Thyroid gland (tissue), 4 donors: ENCODE data around the gene PLXNA3. TPM values are rescaled to one million over a fixed set of nuclear protein-coding genes. Genes with fewer than 3 reads are reported as not detected.

Experiments
- DNase-seq, 2 donors: peaks; one replicate each; pipeline ENCODE4 v3.0.0-alpha.2; 2019
- H3K27ac ChIP-seq, 3 donors: fragments of 200-600 bp; sonication (generic); 1 replicate in 2 of 3; 2 replicates in 1 of 3; pipeline ENCODE4 v1.5.1; 2016 to 2019; ENCODE audit warnings: mild to moderate bottlenecking in 1 of 3, moderate library complexity in 1 of 3
- H3K27me3 ChIP-seq: fragments of 200-600 bp; sonication (generic); one replicate; pipeline ENCODE4 v1.5.1; 2019
- H3K36me3 ChIP-seq, 2 donors: fragments of 200-600 bp; sonication (generic); one replicate each; pipeline ENCODE4 v1.5.1; 2016 to 2019
- H3K4me1 ChIP-seq, 2 donors: fragments of 200-600 bp; sonication (generic); one replicate each; pipeline ENCODE4 v1.5.1; 2017 to 2019
- H3K4me3 ChIP-seq, 3 donors: fragments of 200-600 bp; sonication (generic); replicated peaks in 1 of 3; 1 replicate in 2 of 3; 2 replicates in 1 of 3; pipeline ENCODE4 v1.5.1; 2016; ENCODE audit warnings: mild to moderate bottlenecking in 1 of 3
- H3K9me3 ChIP-seq: fragments of 200-600 bp; sonication (generic); one replicate; pipeline ENCODE4 v1.5.1; 2017
- CTCF ChIP-seq, 6 experiments: fragments of 200-600 bp in 3 of 6; fragments of 450-650 bp in 3 of 6; sonication (generic) in 3 of 6; IDR thresholded peaks; one replicate each; pipeline ENCODE4 v1.5.1; 2016 to 2019; ENCODE audit warnings: antibody characterized with exemption in 6 of 6, mild to moderate bottlenecking in 2 of 6, inconsistent platforms in 1 of 6, moderate library complexity in 1 of 6
- POLR2A ChIP-seq, 2 donors: fragments of 450-650 bp; IDR thresholded peaks; one replicate each; pipeline ENCODE4 v1.6.1; 2017; ENCODE audit warnings: antibody characterized with exemption in 2 of 2, mild to moderate bottlenecking in 2 of 2, moderate library complexity in 1 of 2
- WGBS, 2 donors: methylation state at CpG; one replicate each; pipeline ENCODE4 v1.1.5; 2017; 5-methylcytosine and 5-hydroxymethylcytosine counted together
- intact Hi-C: fragments of 100-400 bp; cut with DNase I; formaldehyde crosslinking; loops from one replicate; pipeline ENCODE4 v1.15.1; 2023
- total RNA-seq, 4 donors: library from RNA; depleted of rRNA; stranded (reverse); fragments of >200 nt; gene quantifications; one replicate each; pipeline ENCODE4 v1.2.3, GENCODE V29; 2016

The PLXNA3 gene
- total RNA-seq, 4 donors from 2014 or later = 3.9 to 20.7 (median 14.1) TPM

GRCh38 chrX:154470434-154470833 lies 12.4 kb downstream of the PLXNA3 start:
- TF ChIP-seq CTCF (IDR thresholded peaks at IDR 0.05) (no peak), POLR2A (IDR thresholded peaks at IDR 0.05) (no peak)
- H3K27ac ChIP-seq = no peak overlapping the region
- no peaks in the 10 kb centered on the region for H3K4me1 ChIP-seq
- intact Hi-C loops = no loop called here
- H3K27me3 ChIP-seq = no peaks in the 10 kb centered on the region
- no peak for DNase-seq
- no peak overlapping the region for H3K4me3 ChIP-seq
- 100% methylated on average over 1 of the region's 14 CpGs; no CpG with 5 or more reads in 1 of the 2 donors for WGBS, 2 donors
- no peaks in the 10 kb centered on the region for H3K9me3 ChIP-seq
- peaks cover 0 to 6% of the 10 kb centered on the region in 2 donors for H3K36me3 ChIP-seq

- 86 to 88% methylated on average over 4 to 10 of the region's 23 CpGs for WGBS, 2 donors
- H3K27me3 ChIP-seq = no peaks in the 10 kb centered on the region
- no peak overlapping the region for H3K4me3 ChIP-seq
- TF ChIP-seq POLR2A (IDR thresholded peaks at IDR 0.05) = no peak
- no peak for TF ChIP-seq CTCF (IDR thresholded peaks at IDR 0.05)
- H3K36me3 ChIP-seq = peaks cover 0 to 6% of the 10 kb centered on the region in 2 donors
- intact Hi-C loops = no loop called here
- DNase-seq = no peak
- H3K4me1 ChIP-seq = no peaks in the 10 kb centered on the region
- no peaks in the 10 kb centered on the region for H3K9me3 ChIP-seq
- H3K27ac ChIP-seq = no peak overlapping the region
Measured at GRCh38 chrX:154470914-154471568, 13.0 kb downstream of the PLXNA3 start.

GRCh38 chrX:154471839-154472684 lies 14.0 kb downstream of the PLXNA3 start:
- Histone ChIP-seq H3K4me1 (no peaks in the 10 kb centered on the region), H3K4me3 (no peak overlapping the region), H3K27me3 (no peaks in the 10 kb centered on the region), H3K36me3 (no peaks in the 10 kb centered on the region), H3K27ac (no peak overlapping the region), H3K9me3 (no peaks in the 10 kb centered on the region)
- TF ChIP-seq CTCF (IDR thresholded peaks at IDR 0.05) (no peak), POLR2A (IDR thresholded peaks at IDR 0.05) (no peak)
- WGBS, 2 donors = 90 to 98% methylated on average over 8 to 13 of the region's 23 CpGs
- intact Hi-C loops = no loop called here
- no peak for DNase-seq

- Histone ChIP-seq H3K4me1 (no peaks in the 10 kb centered on the region), H3K36me3 (no peaks in the 10 kb centered on the region), H3K4me3 (no peak overlapping the region), H3K9me3 (no peaks in the 10 kb centered on the region), H3K27me3 (no peaks in the 10 kb centered on the region), H3K27ac (no peak overlapping the region)
- TF ChIP-seq POLR2A (IDR thresholded peaks at IDR 0.05) (no peak), CTCF (IDR thresholded peaks at IDR 0.05) (no peak)
- intact Hi-C loops = no loop called here
- no peak for DNase-seq
- WGBS, 2 donors = 82 to 88% methylated on average over 17 to 22 of the region's 28 CpGs
Measured at GRCh38 chrX:154472685-154473632, 14.9 kb downstream of the PLXNA3 start.
